CD4-positive, alpha-beta T cell treated with Interleukin-10 for 1 hour (primary cell): ENCODE results near the gene TYW1B.
"Not testable (repeated sequence)": the region's sequence is repeated elsewhere in the genome, so short reads cannot be mapped to it uniquely, and the experiment has no call there.

Experiments
- DNase-seq: peaks from one replicate; pipeline ENCODE4 v3.0.0-alpha.2; 2020

The TYW1B gene

GRCh38 chr7:72690177-72690576 lies 137.8 kb downstream of the TYW1B start:
- not testable (repeated sequence) for DNase-seq

GRCh38 chr7:72689344-72689743 lies 138.7 kb downstream of the TYW1B start:
- DNase-seq = not testable (repeated sequence)

- DNase-seq = not testable (repeated sequence)
Measured at GRCh38 chr7:72681211-72681610, 146.8 kb downstream of the TYW1B start.

GRCh38 chr7:72676880-72677279 lies 151.1 kb downstream of the TYW1B start:
- not testable (repeated sequence) for DNase-seq

GRCh38 chr7:72676086-72676690 lies 151.8 kb downstream of the TYW1B start:
- not testable (repeated sequence) for DNase-seq

- DNase-seq = not testable (repeated sequence)
Measured at GRCh38 chr7:72675686-72676085, 152.3 kb downstream of the TYW1B start.

GRCh38 chr7:72674394-72674793 lies 153.6 kb downstream of the TYW1B start:
- no peak for DNase-seq

GRCh38 chr7:72670850-72671249 lies 157.2 kb downstream of the TYW1B start:
- not testable (repeated sequence) for DNase-seq

GRCh38 chr7:72668435-72668834 lies 159.6 kb downstream of the TYW1B start:
- DNase-seq = not testable (repeated sequence)

- DNase-seq = not testable (repeated sequence)
Measured at GRCh38 chr7:72667049-72667448, 161.0 kb downstream of the TYW1B start.

GRCh38 chr7:72648574-72648973 lies 179.4 kb downstream of the TYW1B start:
- not testable (repeated sequence) for DNase-seq

GRCh38 chr7:72643708-72644107 lies 184.3 kb downstream of the TYW1B start:
- not testable (repeated sequence) for DNase-seq

- DNase-seq = not testable (repeated sequence)
Measured at GRCh38 chr7:72641485-72642248, 186.3 kb downstream of the TYW1B start.

GRCh38 chr7:72640740-72641139 lies 187.3 kb downstream of the TYW1B start:
- DNase-seq = not testable (repeated sequence)

GRCh38 chr7:72635273-72635908 lies 192.6 kb downstream of the TYW1B start:
- not testable (repeated sequence) for DNase-seq

- DNase-seq = not testable (repeated sequence)
Measured at GRCh38 chr7:72632765-72633292, 195.2 kb downstream of the TYW1B start.

GRCh38 chr7:72628375-72628774 lies 199.6 kb downstream of the TYW1B start:
- DNase-seq = not testable (repeated sequence)

GRCh38 chr7:72626428-72627011 lies 201.5 kb downstream of the TYW1B start:
- DNase-seq = not testable (repeated sequence)

- DNase-seq = not testable (repeated sequence)
Measured at GRCh38 chr7:72625721-72626423, 202.1 kb downstream of the TYW1B start.

GRCh38 chr7:72622532-72622931 lies 205.5 kb downstream of the TYW1B start:
- DNase-seq = no peak

GRCh38 chr7:72621761-72622187 lies 206.2 kb downstream of the TYW1B start:
- DNase-seq = not testable (repeated sequence)

- not testable (repeated sequence) for DNase-seq
Measured at GRCh38 chr7:72620923-72621322, 207.1 kb downstream of the TYW1B start.
